Stomach (tissue), 4 donors: Measurements from ENCODE around the gene ALX3.

Experiments
- POLR2A ChIP-seq, 4 donors: fragments of 450-650 bp; IDR thresholded peaks; one replicate each; pipeline ENCODE4 v1.6.1; 2016; ENCODE audit warnings: antibody characterized with exemption in 4 of 4, control low read depth in 2 of 4, mild to moderate bottlenecking in 1 of 4, moderate library complexity in 1 of 4
- TF ChIP-seq, protein P1 (sequence below), 7 experiments: fragments of 450-650 bp in 4 of 7; fragments of 200-600 bp in 3 of 7; sonication (generic) in 3 of 7; IDR thresholded peaks; one replicate each; pipeline ENCODE4 v1.5.1; 2016 to 2019; ENCODE audit warnings: antibody characterized with exemption in 7 of 7, control low read depth in 2 of 7, mild to moderate bottlenecking in 1 of 7

DNA sequence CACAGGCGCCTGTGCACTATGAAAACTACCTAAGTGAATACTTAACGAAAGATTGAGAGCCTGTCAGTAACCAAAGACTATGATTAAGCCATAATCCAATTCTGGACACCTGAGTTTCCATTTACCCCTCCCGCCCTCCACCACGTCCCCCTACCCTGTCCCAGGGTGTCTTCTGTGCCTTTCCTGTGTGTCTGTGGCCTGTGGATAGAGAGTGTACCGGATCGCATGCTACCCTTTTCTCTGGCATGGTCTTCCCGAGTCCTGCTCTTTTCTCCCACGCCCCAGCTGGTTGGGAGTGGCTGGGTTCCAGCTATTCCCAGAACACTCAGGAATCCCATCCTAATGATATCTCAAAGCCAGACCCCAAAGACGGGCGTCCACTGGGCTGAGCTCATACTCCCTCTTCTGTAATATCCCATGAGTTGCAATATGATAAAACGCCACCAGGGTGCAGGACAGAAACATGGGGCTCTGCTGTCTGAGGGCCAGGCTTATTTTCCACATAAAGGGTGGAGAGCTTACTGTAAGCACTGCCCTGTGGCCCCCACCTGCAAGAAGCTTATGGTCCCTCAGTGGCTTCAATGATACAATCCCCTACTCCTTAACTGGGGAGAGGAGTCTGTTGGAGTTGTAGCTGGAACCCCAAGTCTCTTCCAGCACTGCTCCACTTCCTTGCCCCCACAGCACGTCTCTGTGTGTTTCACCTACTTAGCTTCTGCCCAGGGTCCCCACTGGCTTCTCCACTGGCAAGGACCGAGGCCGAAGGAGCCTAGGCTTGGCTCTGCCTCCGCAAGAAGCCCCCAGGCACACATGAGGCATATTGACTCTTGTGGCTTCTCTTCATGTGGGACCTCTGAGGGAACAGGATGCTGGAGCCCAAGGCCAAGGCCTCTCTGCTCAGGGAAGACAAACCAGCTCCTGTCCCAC, 17.6 kb upstream of the ALX3 start:
- no peak for TF ChIP-seq POLR2A (IDR thresholded peaks at IDR 0.05)
- TF ChIP-seq, protein P1, sequence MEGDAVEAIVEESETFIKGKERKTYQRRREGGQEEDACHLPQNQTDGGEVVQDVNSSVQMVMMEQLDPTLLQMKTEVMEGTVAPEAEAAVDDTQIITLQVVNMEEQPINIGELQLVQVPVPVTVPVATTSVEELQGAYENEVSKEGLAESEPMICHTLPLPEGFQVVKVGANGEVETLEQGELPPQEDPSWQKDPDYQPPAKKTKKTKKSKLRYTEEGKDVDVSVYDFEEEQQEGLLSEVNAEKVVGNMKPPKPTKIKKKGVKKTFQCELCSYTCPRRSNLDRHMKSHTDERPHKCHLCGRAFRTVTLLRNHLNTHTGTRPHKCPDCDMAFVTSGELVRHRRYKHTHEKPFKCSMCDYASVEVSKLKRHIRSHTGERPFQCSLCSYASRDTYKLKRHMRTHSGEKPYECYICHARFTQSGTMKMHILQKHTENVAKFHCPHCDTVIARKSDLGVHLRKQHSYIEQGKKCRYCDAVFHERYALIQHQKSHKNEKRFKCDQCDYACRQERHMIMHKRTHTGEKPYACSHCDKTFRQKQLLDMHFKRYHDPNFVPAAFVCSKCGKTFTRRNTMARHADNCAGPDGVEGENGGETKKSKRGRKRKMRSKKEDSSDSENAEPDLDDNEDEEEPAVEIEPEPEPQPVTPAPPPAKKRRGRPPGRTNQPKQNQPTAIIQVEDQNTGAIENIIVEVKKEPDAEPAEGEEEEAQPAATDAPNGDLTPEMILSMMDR (IDR thresholded peaks at IDR 0.05) = peak in 5 of 7 experiments; percentile 52 to 81 (median 60)
